ENCODE results near the gene BOK.

BOK gene

GRCh38 chr2:241545523-241546473 is 12.7 kb upstream of the BOK start:
- DNase-seq (ENCODE audit: low spot score), result no peak
- no peak for TF ChIP-seq CTCF (IDR thresholded peaks at IDR 0.05; ENCODE audit: extremely low read depth, insufficient read depth, missing control alignments)
- in situ Hi-C loops (cut with MboI; ENCODE audit: low pct_unique_long_range_greater_than_20kb, low sequenced_read_pairs, unreplicated experiment), result no loop called here

- TF ChIP-seq CTCF (IDR thresholded peaks at IDR 0.05; ENCODE audit: extremely low read depth, insufficient read depth, missing control alignments), result no peak
- no peak for DNase-seq (ENCODE audit: low spot score)
- in situ Hi-C loops (cut with MboI; ENCODE audit: low pct_unique_long_range_greater_than_20kb, low sequenced_read_pairs, unreplicated experiment), result no loop called here
Measured at GRCh38 chr2:241546771-241547498, 11.6 kb upstream of the BOK start.

- TF ChIP-seq CTCF (IDR thresholded peaks at IDR 0.05; ENCODE audit: extremely low read depth, insufficient read depth, missing control alignments), result no peak
- in situ Hi-C loops (cut with MboI; ENCODE audit: low pct_unique_long_range_greater_than_20kb, low sequenced_read_pairs, unreplicated experiment), result no loop called here
- DNase-seq (ENCODE audit: low spot score), result no peak
Measured at GRCh38 chr2:241547781-241548450, 10.6 kb upstream of the BOK start.

GRCh38 chr2:241548451-241548835 is 10.1 kb upstream of the BOK start:
- in situ Hi-C loops (cut with MboI; ENCODE audit: low pct_unique_long_range_greater_than_20kb, low sequenced_read_pairs, unreplicated experiment), result no loop called here
- no peak for DNase-seq (ENCODE audit: low spot score)

DNA sequence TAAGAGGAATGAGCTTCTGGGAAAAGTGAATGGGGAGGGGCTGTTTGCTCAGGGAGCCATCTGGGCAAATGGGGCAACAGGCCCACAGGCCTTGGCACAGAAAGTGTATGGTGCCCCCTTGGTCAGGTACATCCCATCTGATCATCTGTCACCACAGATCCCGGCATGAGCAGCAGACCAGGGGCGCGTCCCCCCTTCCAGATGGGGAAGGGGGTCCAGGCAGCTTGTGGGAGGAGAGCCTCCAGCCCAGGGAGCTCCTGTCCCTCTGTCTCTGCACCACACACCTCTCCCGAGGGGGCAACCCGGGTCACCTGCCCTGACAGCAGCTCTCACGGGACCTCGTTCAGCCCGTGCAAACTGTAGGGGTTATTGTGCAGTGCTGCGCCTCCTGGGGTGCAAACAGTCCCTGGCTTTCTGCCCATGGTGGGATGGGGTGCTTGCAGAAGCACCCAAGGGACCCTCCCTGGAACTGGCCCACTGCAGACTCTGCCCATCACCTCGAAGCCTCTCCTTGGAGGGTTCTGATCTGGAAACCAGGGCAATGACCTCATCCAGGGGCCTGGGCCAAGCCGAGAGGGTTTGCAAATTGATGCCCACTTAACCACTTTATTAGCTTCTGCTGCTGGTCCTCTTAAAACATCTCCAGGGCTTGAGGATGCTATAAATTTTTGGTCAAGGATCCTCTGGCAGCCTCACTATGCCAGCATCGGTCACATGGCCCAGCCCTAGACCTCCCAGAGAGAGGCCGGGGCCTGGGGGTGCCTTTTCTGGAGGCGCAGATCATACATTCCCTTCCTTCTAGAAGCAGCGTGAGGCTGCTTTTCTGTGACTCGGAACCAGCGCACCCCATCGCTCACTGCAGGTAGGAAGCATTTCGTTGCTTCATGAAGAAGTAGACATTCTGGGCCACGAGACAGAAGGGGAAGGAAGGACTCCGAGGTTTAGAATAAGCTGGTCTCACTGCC is 7.6 kb upstream of the BOK start:
- in situ Hi-C loops (cut with MboI; ENCODE audit: low pct_unique_long_range_greater_than_20kb, low sequenced_read_pairs, unreplicated experiment), result no loop called here
- no peak for TF ChIP-seq CTCF (IDR thresholded peaks at IDR 0.05; ENCODE audit: extremely low read depth, insufficient read depth, missing control alignments)
- DNase-seq (ENCODE audit: low spot score), result no peak

More at GRCh38 chr2:241548451-241548835, 10.1 kb upstream of the BOK start:
- no peak for TF ChIP-seq CTCF (IDR thresholded peaks at IDR 0.05; ENCODE audit: extremely low read depth, insufficient read depth, missing control alignments)

Measured in GM13977 (cell line).